ENCODE measurements around the gene AUH. TPM values are rescaled to one million over a fixed set of nuclear protein-coding genes. Genes with fewer than 3 reads are reported as not detected.
"Not testable (repeated sequence)": the region's sequence is repeated elsewhere in the genome, so short reads cannot be mapped to it uniquely, and the experiment has no call there.

The AUH gene
- total and polyA plus RNA-seq, 2 donors (not counting 1 experiment from before 2014, with no cell fraction given) = 11.3 to 55.5 TPM

GRCh38 chr9:91391818-91392217 is 30.1 kb upstream of the AUH start:
- Histone ChIP-seq H3K9me3 (ENCODE audit: control insufficient read depth, insufficient read depth, low read depth, low read length) (no peaks in the 10 kb centered on the region), H3K4me2 (ENCODE audit: extremely low read depth, insufficient read depth, low read length) (no peak overlapping the region), H4K20me1 (ENCODE audit: control insufficient read depth, extremely low read depth, insufficient read depth, low read length) (no peaks in the 10 kb centered on the region), H3K27ac (ENCODE audit: insufficient read depth, low read length) (no peak overlapping the region), H3K79me2 (ENCODE audit: control insufficient read depth, insufficient read depth, low read length) (no peaks in the 10 kb centered on the region), H3K4me1 (ENCODE audit: control insufficient read depth, extremely low read depth, insufficient read depth, low read length) (peaks cover 5% of the 10 kb centered on the region), H3K27me3 (ENCODE audit: control insufficient read depth, insufficient read depth, low read length) (no peaks in the 10 kb centered on the region), H3K9ac (ENCODE audit: insufficient read depth, low read length) (no peak overlapping the region), H3K4me3 (replicated peaks in 1 of 4; ENCODE audit: control extremely low read depth in 1 of 4, insufficient read depth in 1 of 4, low read depth in 3 of 4, low read length in 4 of 4) (no peak overlapping the region), H3K36me3 (ENCODE audit: control insufficient read depth, insufficient read depth, low read length) (no peaks in the 10 kb centered on the region), H2AFZ (ENCODE audit: low read length) (no peak overlapping the region)
- no peak for DNase-seq (ENCODE audit: low read depth in 2 of 2)
- TF ChIP-seq CTCF (conservative IDR thresholded peaks at IDR 0.05 in 1 of 2, IDR thresholded peaks at IDR 0.05 in 1 of 2; ENCODE audit: low read depth in 1 of 2, low read length in 2 of 2) = no peak
- no peak for TF ChIP-seq EZH2 (IDR thresholded peaks at IDR 0.05; ENCODE audit: low read length, missing control alignments)

- Histone ChIP-seq H3K27me3 (ENCODE audit: control insufficient read depth, insufficient read depth, low read length) (no peaks in the 10 kb centered on the region), H4K20me1 (ENCODE audit: control insufficient read depth, extremely low read depth, insufficient read depth, low read length) (no peaks in the 10 kb centered on the region), H3K9me3 (ENCODE audit: control insufficient read depth, insufficient read depth, low read depth, low read length) (no peaks in the 10 kb centered on the region), H3K4me3 (replicated peaks in 1 of 4; ENCODE audit: control extremely low read depth in 1 of 4, insufficient read depth in 1 of 4, low read depth in 3 of 4, low read length in 4 of 4) (no peak overlapping the region), H3K27ac (ENCODE audit: insufficient read depth, low read length) (no peak overlapping the region), H3K9ac (ENCODE audit: insufficient read depth, low read length) (no peak overlapping the region), H3K4me1 (ENCODE audit: control insufficient read depth, extremely low read depth, insufficient read depth, low read length) (peaks cover 5% of the 10 kb centered on the region), H3K4me2 (ENCODE audit: extremely low read depth, insufficient read depth, low read length) (no peak overlapping the region), H2AFZ (ENCODE audit: low read length) (no peak overlapping the region), H3K79me2 (ENCODE audit: control insufficient read depth, insufficient read depth, low read length) (no peaks in the 10 kb centered on the region), H3K36me3 (ENCODE audit: control insufficient read depth, insufficient read depth, low read length) (no peaks in the 10 kb centered on the region)
- no peak for DNase-seq (ENCODE audit: low read depth in 2 of 2)
- TF ChIP-seq CTCF (conservative IDR thresholded peaks at IDR 0.05 in 1 of 2, IDR thresholded peaks at IDR 0.05 in 1 of 2; ENCODE audit: low read depth in 1 of 2, low read length in 2 of 2) = no peak
- TF ChIP-seq EZH2 (IDR thresholded peaks at IDR 0.05; ENCODE audit: low read length, missing control alignments) = no peak
Observed at GRCh38 chr9:91391412-91391811, 29.7 kb upstream of the AUH start.

GRCh38 chr9:91389686-91390085 is 28.0 kb upstream of the AUH start:
- H3K9ac ChIP-seq (ENCODE audit: insufficient read depth, low read length); H3K9me3 ChIP-seq (ENCODE audit: control insufficient read depth, insufficient read depth, low read depth, low read length); H3K79me2 ChIP-seq (ENCODE audit: control insufficient read depth, insufficient read depth, low read length); H3K36me3 ChIP-seq (ENCODE audit: control insufficient read depth, insufficient read depth, low read length); DNase-seq (ENCODE audit: low read depth in 2 of 2); H3K27me3 ChIP-seq (ENCODE audit: control insufficient read depth, insufficient read depth, low read length); H3K4me1 ChIP-seq (ENCODE audit: control insufficient read depth, extremely low read depth, insufficient read depth, low read length); H3K27ac ChIP-seq (ENCODE audit: insufficient read depth, low read length); H3K4me2 ChIP-seq (ENCODE audit: extremely low read depth, insufficient read depth, low read length); H3K4me3 ChIP-seq (replicated peaks in 1 of 4; ENCODE audit: control extremely low read depth in 1 of 4, insufficient read depth in 1 of 4, low read depth in 3 of 4, low read length in 4 of 4); H2AFZ ChIP-seq (ENCODE audit: low read length); H4K20me1 ChIP-seq (ENCODE audit: control insufficient read depth, extremely low read depth, insufficient read depth, low read length): not testable (repeated sequence)

All from fibroblast of lung (primary cell).